Measurements from ENCODE around the gene IFNA21.

DNA sequence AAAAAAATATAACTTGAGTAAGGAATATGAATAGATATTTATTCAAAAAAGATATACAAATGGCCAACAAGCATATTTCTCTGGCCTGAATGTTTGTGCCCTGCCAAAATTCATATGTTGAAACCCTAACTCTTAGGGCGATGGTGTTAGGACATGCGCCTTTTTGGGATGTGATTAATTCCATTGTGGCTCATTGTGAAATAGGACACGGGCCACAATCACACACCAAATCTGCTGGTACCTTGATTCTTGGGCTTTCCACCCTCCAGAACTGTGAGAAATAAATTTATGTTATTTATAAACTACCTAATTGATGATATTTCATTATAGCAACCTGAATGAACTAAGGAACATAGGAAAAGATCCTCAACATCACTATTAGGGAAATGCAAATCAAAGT lies 5.7 kb upstream of the IFNA21 start:
- TF ChIP-seq EZH2phosphoT487 (IDR thresholded peaks at IDR 0.05; ENCODE audit: borderline replicate concordance, low read length) (no peak), CTCF (IDR thresholded peaks at IDR 0.05; ENCODE audit: low read depth, low read length, poor library complexity, severe bottlenecking) (no peak)

Measured in DOHH2 (cell line).